K562 (cell line): ENCODE results near the gene GON7. TPM values are rescaled to one million over a fixed set of nuclear protein-coding genes. Genes with fewer than 3 reads are reported as not detected.
"Not testable (repeated sequence)": the region's sequence is repeated elsewhere in the genome, so short reads cannot be mapped to it uniquely, and the experiment has no call there.

Experiments
- ATAC-seq: fragments of 200-7000 bp; cut with Tn5 transposase; 3 replicates; pipeline ENCODE4 v1.9.1; 2020; ENCODE audit warnings: moderate library complexity
- BruUV-seq: library from RNA; stranded (reverse); fragments of 400-500 nt; replicated peaks from 2 replicates; lab custom pipeline; 2021; lab: Mats Ljungman, UMichigan
- CTCF ChIA-PET: fragments of 300-600 bp; formaldehyde crosslinking; extraction: SDS; loops from one replicate; lab custom pipeline; 2021; ENCODE audit warnings: low intra/inter-chr PET ratio; lab: Yijun Ruan, JAX
- POLR2A ChIA-PET: fragments of 300-600, 350-650 bp; sonication (Branson Sonifier 250); formaldehyde crosslinking; extraction: SDS; loops from one replicate; lab custom pipeline; 2021; ENCODE audit warnings: antibody characterized with exemption, inconsistent platforms; lab: Yijun Ruan, JAX
- DNase-seq, 4 experiments: peaks; one replicate each; pipeline versions ENCODE4 v3.0.0 to v3.0.0-alpha.2; 2011 to 2018; ENCODE audit warnings: low spot score in 3 of 4, mixed read lengths in 3 of 4; ENCODE audit errors: extremely low read depth in 1 of 4
- FAIRE-seq: peaks from 2 replicates; lab custom pipeline; 2011; peaks lifted over from hg19 to GRCh38; lab: Jason Lieb, UNC
- H2AFZ ChIP-seq: 2 replicates; pipeline ENCODE4 v1.6.0; 2011; ENCODE audit warnings: low read depth, low read length, control low read depth, inconsistent platforms
- H3K27ac ChIP-seq: fragments of 200-600 bp; 3 replicates; pipeline ENCODE4 v1.8.0; 2011; ENCODE audit warnings: low read depth, mild to moderate bottlenecking, control low read depth, inconsistent platforms, low read length, moderate library complexity, mixed read lengths; ENCODE audit errors: extremely low read depth
- H3K27me3 ChIP-seq, 2 experiments: fragments of 300-600 bp in 1 of 2; 2 replicates in 1 of 2; 3 replicates in 1 of 2; pipeline versions ENCODE4 v1.6.0 to v1.8.0; 2011; ENCODE audit warnings: inconsistent platforms in 2 of 2, low read length in 2 of 2, mild to moderate bottlenecking in 1 of 2, mixed read lengths in 1 of 2, moderate library complexity in 1 of 2; ENCODE audit not compliant: control insufficient read depth in 2 of 2, insufficient read depth in 2 of 2
- H3K36me3 ChIP-seq: fragments of 300-600 bp; 3 replicates; pipeline ENCODE4 v1.8.0; 2011; ENCODE audit warnings: mild to moderate bottlenecking, low read length, inconsistent platforms; ENCODE audit not compliant: control insufficient read depth, insufficient read depth
- H3K4me1 ChIP-seq, 2 experiments: fragments of 200-600 bp in 1 of 2; replicated peaks in 1 of 2; 2 replicates in 1 of 2; 3 replicates in 1 of 2; pipeline versions ENCODE4 v1.5.1 to v1.8.0; 2011; ENCODE audit warnings: inconsistent platforms in 2 of 2, low read length in 2 of 2, mild to moderate bottlenecking in 1 of 2, mixed read lengths in 1 of 2, moderate library complexity in 1 of 2; ENCODE audit not compliant: control insufficient read depth in 2 of 2, insufficient read depth in 2 of 2
- H3K4me2 ChIP-seq: 2 replicates; pipeline ENCODE4 v1.6.1; 2011; ENCODE audit warnings: low read length, control low read depth, inconsistent platforms, mixed read lengths; ENCODE audit not compliant: insufficient read depth
- H3K4me3 ChIP-seq: fragments of 200-600 bp; sonication (generic), shearing (Covaris generic); 2 replicates; pipeline ENCODE4 v1.5.1; 2016; ENCODE audit warnings: control low read depth, inconsistent platforms
- H3K79me2 ChIP-seq: fragments of 200-600 bp; 3 replicates; pipeline ENCODE4 v1.8.0; 2011; ENCODE audit warnings: low read length, inconsistent platforms; ENCODE audit not compliant: control insufficient read depth, insufficient read depth
- H3K9ac ChIP-seq, 2 experiments: 2 replicates each; pipeline versions ENCODE4 v1.6.0 to v1.6.1; 2011; ENCODE audit warnings: low read depth in 2 of 2, low read length in 2 of 2, control low read depth in 1 of 2, inconsistent platforms in 1 of 2, mild to moderate bottlenecking in 1 of 2, mixed read lengths in 1 of 2; ENCODE audit not compliant: insufficient read depth in 1 of 2
- H3K9me1 ChIP-seq: one replicate; pipeline ENCODE4 v1.6.0; 2011; ENCODE audit warnings: inconsistent platforms, mild to moderate bottlenecking, low read length, moderate library complexity; ENCODE audit not compliant: control insufficient read depth, insufficient read depth
- H3K9me3 ChIP-seq: replicated peaks from 2 replicates; pipeline ENCODE4 v1.5.1; 2011; ENCODE audit warnings: low read depth, low read length, inconsistent platforms; ENCODE audit not compliant: control insufficient read depth, insufficient read depth
- H4K20me1 ChIP-seq: replicated peaks from 2 replicates; pipeline ENCODE4 v1.6.1; 2011; ENCODE audit warnings: low read length, inconsistent platforms, mixed read lengths; ENCODE audit not compliant: control insufficient read depth, insufficient read depth
- CBX3 ChIP-seq, 2 experiments: IDR thresholded peaks; 1 replicate in 1 of 2; 2 replicates in 1 of 2; pipeline ENCODE4 v1.6.1; 2012; ENCODE audit warnings: inconsistent platforms in 2 of 2, low read length in 2 of 2, borderline replicate concordance in 1 of 2, control low read depth in 1 of 2
- EP300 ChIP-seq: IDR thresholded peaks from 2 replicates; pipeline ENCODE4 v1.6.1; 2012; ENCODE audit warnings: low read length, improper control_type of control experiment
- WGBS: fragments of 100-300 bp; shearing (Covaris generic); methylation state at CpG from one replicate; pipeline ENCODE4 v1.1.6; 2016; ENCODE audit warnings: low coverage, mixed read lengths; ENCODE audit not compliant: insufficient coverage; ENCODE audit errors: missing lambda C conversion rate; 5-methylcytosine and 5-hydroxymethylcytosine counted together
- in situ Hi-C: fragments of 300-500 bp; cut with MboI; formaldehyde crosslinking; loops from 4 replicates; pipeline ENCODE4 v1.15.0; 2018; ENCODE audit warnings: inconsistent platforms, mixed read lengths
- intact Hi-C: fragments of 100-400 bp; cut with micrococcal nuclease; formaldehyde crosslinking; loops from 2 replicates; pipeline ENCODE4 v1.14.2; 2022
- polyA plus RNA-seq, 8 experiments: library from polyadenylated mRNA; depleted of rRNA in 4 of 8; stranded (reverse) in 5 of 8; unstranded in 3 of 8; fragments of >200 nt; fragmentation: Nextera tagmentation in 2 of 8; fragmentation: Illumina TruSeq in 1 of 8; extraction: Ambion mirVana in 2 of 8; extraction: Trizol in 1 of 8; gene quantifications; 2 replicates each; pipeline versions ENCODE4 v1.2.1 to v1.2.3, GENCODE V29; 2011 to 2014; ENCODE audit warnings: inconsistent platforms in 1 of 8, missing spikeins in 1 of 8
- total RNA-seq, 7 experiments: library from RNA; depleted of rRNA in 6 of 7; stranded (reverse); fragments of >200 nt in 6 of 7; fragmentation: Illumina TruSeq in 2 of 7; extraction: Trizol in 2 of 7; gene quantifications; 2 replicates each; pipeline versions ENCODE4 v1.2.1 to v1.2.3, GENCODE V29; 2011 to 2021; ENCODE audit warnings: low replicate concordance in 1 of 7

Gene GON7
- total and polyA plus RNA-seq, 9 of the 15 experiments (the other 6 are each of a cell fraction or from before 2014, with no cell fraction given): 13.7 to 34.0 (median 23.9) TPM

DNA sequence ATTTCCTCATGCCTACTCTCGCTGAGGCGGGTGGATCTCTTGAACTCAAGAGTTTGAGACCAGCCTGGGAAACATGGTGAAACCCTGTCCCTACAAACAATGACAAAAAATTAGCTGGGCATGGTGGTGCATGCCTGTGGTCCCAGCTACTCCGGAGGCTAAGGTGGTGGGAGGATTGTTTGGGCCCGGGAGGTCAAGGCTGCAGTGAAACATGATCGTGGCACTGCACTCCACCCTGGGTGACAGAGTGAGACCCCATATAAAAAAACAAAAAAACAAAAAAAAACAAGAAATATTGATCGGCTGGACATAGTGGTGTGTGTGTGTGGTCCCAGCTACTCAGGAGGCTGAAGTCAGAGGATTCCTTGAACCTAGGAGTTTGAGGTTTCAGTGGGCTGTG is 31.4 kb downstream of the GON7 start:
- no peaks in the 10 kb centered on the region for H3K9me3 ChIP-seq
- TF ChIP-seq CBX3 (IDR thresholded peaks at IDR 0.05; ENCODE audit: borderline replicate concordance in 1 of 2, low read length in 2 of 2) (no peak), EP300 (no peak)
- H3K4me2 ChIP-seq: no peak overlapping the region
- ChIA-PET POLR2A (interaction anchor here (0.5 kb wide), 1 partner anchor 9 kb away, joined by 3 read pairs; no protein-coding TSS in a partner anchor), CTCF (no interaction called here)
- WGBS: 27% methylated on average over 4 of the region's 6 CpGs
- DNase-seq: no peak
- H3K4me1 ChIP-seq: peaks cover 0 to 3% of the 10 kb centered on the region in 2 experiments; a peak in 3 of 5 replicates
- H3K9me1 ChIP-seq: no peaks in the 10 kb centered on the region
- no peak overlapping the region for H3K9ac ChIP-seq
- H3K4me3 ChIP-seq: no peak overlapping the region
- FAIRE-seq: no peak
- no peaks in the 10 kb centered on the region for H3K36me3 ChIP-seq
- H4K20me1 ChIP-seq: no peaks in the 10 kb centered on the region
- no peaks in the 10 kb centered on the region for H3K79me2 ChIP-seq
- H3K27ac ChIP-seq: no peak overlapping the region
- in situ Hi-C loops (no loop called here), intact Hi-C loops (no loop called here)
- no peak overlapping the region for H2AFZ ChIP-seq
- no TSS peak for BruUV-seq
- H3K27me3 ChIP-seq: no peaks in the 10 kb centered on the region
- no peak for ATAC-seq

GRCh38 chr14:93174731-93175130 is 32.1 kb downstream of the GON7 start:
- CTCF ChIA-PET, FAIRE-seq, H3K9me1 ChIP-seq, H3K4me1 ChIP-seq, BruUV-seq, H3K36me3 ChIP-seq, H2AFZ ChIP-seq, H4K20me1 ChIP-seq, ATAC-seq, H3K27me3 ChIP-seq, POLR2A ChIA-PET, in situ Hi-C loops, H3K79me2 ChIP-seq, H3K4me2 ChIP-seq, H3K27ac ChIP-seq, DNase-seq, H3K4me3 ChIP-seq, H3K9me3 ChIP-seq, H3K9ac ChIP-seq, intact Hi-C loops: not testable (repeated sequence)
- WGBS: 15% methylated on average over 2 of the region's 5 CpGs
